HUES64 (cell line): ENCODE measurements around the gene GTF2A1L.
"Not testable (repeated sequence)": the region's sequence is repeated elsewhere in the genome, so short reads cannot be mapped to it uniquely, and the experiment has no call there.

Experiments used
- H3K27ac ChIP-seq: 2 replicates; pipeline ENCODE4 v1.7.0; 2013; ENCODE audit warnings: low read depth, low read length, inconsistent platforms
- H3K27me3 ChIP-seq: 2 replicates; pipeline ENCODE4 v1.6.1; 2013; ENCODE audit warnings: mild to moderate bottlenecking, low read length; ENCODE audit not compliant: insufficient read depth
- H3K36me3 ChIP-seq: 2 replicates; pipeline ENCODE4 v1.6.1; 2013; ENCODE audit warnings: mild to moderate bottlenecking, low read length; ENCODE audit not compliant: insufficient read depth
- H3K4me1 ChIP-seq: 2 replicates; pipeline ENCODE4 v1.6.1; 2013; ENCODE audit warnings: mild to moderate bottlenecking, low read length, moderate library complexity; ENCODE audit not compliant: insufficient read depth
- H3K4me3 ChIP-seq: 2 replicates; pipeline ENCODE4 v1.5.1; 2013; ENCODE audit warnings: mild to moderate bottlenecking, low read length, moderate library complexity
- H3K9ac ChIP-seq: 2 replicates; pipeline ENCODE4 v1.6.1; 2013; ENCODE audit warnings: mild to moderate bottlenecking, low read depth, low read length
- H3K9me3 ChIP-seq: 2 replicates; pipeline ENCODE4 v1.6.1; 2013; ENCODE audit warnings: low read depth, low read length; ENCODE audit not compliant: insufficient read depth
- WGBS: fragments of 150-250, 120-280 bp; methylation state at CpG from one replicate; pipeline ENCODE4 v1.1.7; 2013; ENCODE audit warnings: missing lambda C conversion rate; 5-methylcytosine and 5-hydroxymethylcytosine counted together

The GTF2A1L gene

DNA sequence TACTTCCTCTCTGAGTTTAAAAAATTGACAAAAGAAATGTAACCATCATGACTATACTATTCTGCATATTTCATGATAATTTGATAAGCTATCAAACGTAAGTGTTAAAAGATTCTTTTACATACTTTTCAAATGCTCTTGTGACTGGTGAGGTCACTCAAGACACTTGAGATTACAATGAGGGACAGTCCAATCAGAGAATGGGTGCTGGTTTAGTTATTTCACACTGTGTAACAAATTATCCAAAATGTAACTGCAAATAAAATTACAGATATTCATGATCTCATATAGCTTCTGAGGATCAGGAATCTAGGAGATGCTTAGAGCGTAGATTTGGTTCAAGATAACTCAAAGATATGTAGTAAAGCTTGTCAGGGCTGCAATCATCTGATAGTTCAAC lies 4.4 kb upstream of the GTF2A1L start:
- Histone ChIP-seq H3K9ac (no peak overlapping the region), H3K36me3 (no peaks in the 10 kb centered on the region), H3K9me3 (no peaks in the 10 kb centered on the region; the same call in 1 of the 2 replicates), H3K4me1 (no peaks in the 10 kb centered on the region), H3K27me3 (no peaks in the 10 kb centered on the region), H3K4me3 (no peak overlapping the region), H3K27ac (no peak overlapping the region)
- WGBS = 95% methylated on average over 1 of the region's 2 CpGs

DNA sequence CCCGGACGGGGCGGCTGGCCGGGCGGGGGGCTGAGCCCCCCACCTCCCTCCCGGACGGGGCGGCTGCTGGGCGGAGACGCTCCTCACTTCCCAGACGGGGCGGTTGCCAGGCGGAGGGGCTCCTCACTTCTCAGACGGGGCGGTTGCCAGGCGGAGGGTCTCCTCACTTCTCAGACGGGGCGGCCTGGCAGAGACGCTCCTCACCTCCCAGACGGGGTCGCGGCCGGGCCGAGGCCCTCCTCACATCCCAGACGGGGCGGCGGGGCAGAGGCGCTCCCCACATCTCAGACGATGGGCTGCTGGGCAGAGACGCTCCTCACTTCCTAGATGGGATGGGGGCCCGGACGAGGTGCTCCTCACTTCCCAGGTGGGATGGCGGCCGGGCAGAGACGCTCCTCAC lies 3.1 kb upstream of the GTF2A1L start:
- H3K36me3 ChIP-seq, H3K4me3 ChIP-seq, H3K27ac ChIP-seq, H3K9ac ChIP-seq, H3K27me3 ChIP-seq, H3K4me1 ChIP-seq, H3K9me3 ChIP-seq: not testable (repeated sequence)
- WGBS = 97% methylated on average over 35 of the region's 35 CpGs

DNA sequence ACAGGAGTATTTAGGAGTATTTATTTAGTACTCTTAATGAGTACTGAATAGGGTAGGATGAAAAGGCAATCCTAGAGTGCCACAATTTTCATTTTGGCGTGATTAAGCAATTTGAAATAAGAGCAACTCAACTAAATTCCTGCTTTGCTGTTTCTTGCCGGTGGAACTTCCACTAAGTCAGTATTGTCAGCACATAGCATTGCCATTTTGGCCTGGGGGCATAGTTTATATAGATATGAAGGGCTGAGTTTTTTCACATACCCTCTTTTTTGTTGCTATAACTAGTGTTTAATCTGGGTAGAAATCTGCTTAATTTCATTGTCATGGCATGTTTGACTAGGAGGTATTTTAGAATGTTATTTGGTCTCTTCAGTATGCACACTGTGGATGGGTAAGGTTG lies 1.9 kb downstream of the GTF2A1L start:
- no peak overlapping the region for H3K9ac ChIP-seq
- no peak overlapping the region for H3K27ac ChIP-seq
- no peaks in the 10 kb centered on the region for H3K27me3 ChIP-seq
- H3K4me3 ChIP-seq = no peak overlapping the region
- WGBS = 95% methylated on average over 2 of the region's 2 CpGs
- no peaks in the 10 kb centered on the region for H3K9me3 ChIP-seq
- no peaks in the 10 kb centered on the region for H3K36me3 ChIP-seq
- no peaks in the 10 kb centered on the region for H3K4me1 ChIP-seq

DNA sequence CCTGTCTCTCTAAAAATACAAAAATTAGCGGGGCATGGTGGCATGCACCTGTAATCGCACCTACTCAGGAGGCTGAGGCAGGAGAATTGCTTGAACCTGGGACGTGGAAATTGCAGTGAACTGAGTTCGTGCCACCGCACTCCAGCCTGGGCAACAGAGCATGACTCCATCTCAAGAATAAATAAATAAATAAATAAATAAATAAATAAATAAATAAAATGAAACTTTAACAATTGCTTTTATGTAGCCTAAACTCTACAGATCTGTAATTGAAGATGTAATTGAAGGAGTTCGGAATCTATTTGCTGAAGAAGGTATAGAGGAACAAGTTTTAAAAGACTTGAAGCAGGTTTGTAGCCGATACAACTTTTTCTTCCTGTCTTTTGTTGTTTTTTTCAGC lies 2.9 kb downstream of the GTF2A1L start:
- Histone ChIP-seq H3K27ac (no peak overlapping the region), H3K36me3 (no peaks in the 10 kb centered on the region), H3K9me3 (no peaks in the 10 kb centered on the region), H3K27me3 (no peaks in the 10 kb centered on the region), H3K4me3 (no peak overlapping the region), H3K9ac (no peak overlapping the region), H3K4me1 (no peaks in the 10 kb centered on the region)
- WGBS = over 99% methylated on average over 7 of the region's 7 CpGs

DNA sequence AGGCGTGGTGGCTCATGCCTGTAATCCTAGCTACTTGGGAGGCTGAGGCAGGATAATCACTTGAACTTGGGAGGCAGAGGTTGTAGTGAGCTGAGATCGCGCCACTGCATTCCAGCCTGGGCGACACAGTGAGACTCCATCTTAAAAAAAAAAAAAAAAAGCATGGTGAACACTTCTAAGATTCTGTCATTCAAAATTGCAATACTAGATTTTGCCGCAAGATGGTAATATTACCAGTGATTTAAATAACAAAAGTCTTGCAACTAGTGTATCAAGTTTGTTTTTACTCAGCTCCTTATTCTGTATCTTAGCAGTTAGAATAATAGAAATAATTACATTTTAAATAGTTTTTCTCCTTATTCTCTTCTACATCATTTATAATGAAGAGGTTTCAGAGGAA lies 5.0 kb downstream of the GTF2A1L start:
- 96% methylated on average over 5 of the region's 5 CpGs for WGBS
- not testable (repeated sequence) for H3K9ac ChIP-seq, H3K36me3 ChIP-seq, H3K4me1 ChIP-seq, H3K9me3 ChIP-seq, H3K27me3 ChIP-seq, H3K4me3 ChIP-seq, H3K27ac ChIP-seq

DNA sequence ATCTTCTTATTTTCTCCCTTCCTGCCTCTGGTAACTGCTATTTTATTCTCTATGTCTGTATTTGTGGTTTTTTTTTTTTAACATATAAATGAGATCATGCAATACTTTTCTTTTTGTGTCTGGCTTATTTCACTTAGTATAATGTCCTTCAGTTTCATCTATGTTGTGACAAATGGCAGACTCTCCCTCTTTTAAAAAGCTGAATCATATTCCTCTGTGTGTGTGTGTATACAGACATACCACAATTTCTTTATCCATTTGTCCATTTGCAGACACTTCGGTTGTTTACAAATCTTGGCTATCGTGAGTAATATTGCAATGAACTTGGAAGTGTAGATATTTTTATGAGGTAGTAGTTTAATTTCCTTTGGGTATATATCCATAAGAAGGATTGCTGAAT lies 7.0 kb downstream of the GTF2A1L start:
- Histone ChIP-seq H3K36me3 (no peaks in the 10 kb centered on the region), H3K4me3 (no peak overlapping the region), H3K27ac (no peak overlapping the region), H3K4me1 (no peaks in the 10 kb centered on the region), H3K9ac (no peak overlapping the region), H3K27me3 (no peaks in the 10 kb centered on the region), H3K9me3 (no peaks in the 10 kb centered on the region)
- 88% methylated on average over 2 of the region's 2 CpGs for WGBS

DNA sequence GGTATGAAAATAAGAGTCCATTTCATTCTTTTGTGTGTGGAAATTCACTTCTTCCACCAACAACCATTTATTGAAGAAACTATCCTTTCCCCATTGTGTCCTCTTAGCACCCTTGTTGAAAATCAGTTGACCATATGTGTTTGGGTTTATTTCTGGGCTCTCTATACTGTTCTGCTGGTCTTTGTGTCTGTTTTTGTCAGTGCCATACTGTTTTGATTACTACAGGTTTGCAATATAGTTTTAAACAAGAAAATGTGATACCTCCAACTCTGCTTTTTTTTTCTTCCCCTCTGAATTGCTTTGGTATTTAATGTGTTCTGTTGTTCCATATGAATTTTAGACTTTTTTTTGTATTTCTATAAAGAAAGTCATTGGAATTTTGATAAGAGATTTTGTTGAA lies 8.4 kb downstream of the GTF2A1L start:
- H3K9ac ChIP-seq = no peak overlapping the region
- H3K27ac ChIP-seq = no peak overlapping the region
- no peaks in the 10 kb centered on the region for H3K4me1 ChIP-seq
- H3K9me3 ChIP-seq = no peaks in the 10 kb centered on the region
- H3K27me3 ChIP-seq = no peaks in the 10 kb centered on the region
- H3K4me3 ChIP-seq = no peak overlapping the region
- no peaks in the 10 kb centered on the region for H3K36me3 ChIP-seq

DNA sequence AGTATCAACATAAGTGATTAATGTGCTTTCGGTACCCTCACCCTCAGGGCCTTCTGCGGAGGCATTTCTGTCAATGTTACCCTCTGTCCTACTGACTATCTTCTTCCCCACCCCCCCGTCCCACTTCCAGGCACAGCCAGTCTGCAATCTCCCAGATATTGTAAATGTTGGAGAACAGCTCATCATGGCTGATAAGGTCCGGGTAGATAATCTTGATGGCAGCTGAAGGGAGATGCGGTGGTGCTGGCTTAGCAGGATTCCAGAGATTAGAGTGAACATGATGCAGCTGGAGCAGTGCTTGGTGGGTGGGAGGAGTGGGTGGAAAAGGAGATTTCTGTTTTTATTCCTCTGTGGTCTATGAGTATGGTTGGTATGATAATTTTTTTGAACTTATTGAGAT lies 15.5 kb downstream of the GTF2A1L start:
- no peaks in the 10 kb centered on the region for H3K36me3 ChIP-seq
- H3K27me3 ChIP-seq = no peaks in the 10 kb centered on the region
- no peak overlapping the region for H3K9ac ChIP-seq
- H3K4me3 ChIP-seq = no peak overlapping the region
- H3K4me1 ChIP-seq = no peaks in the 10 kb centered on the region
- WGBS = 86% methylated on average over 5 of the region's 5 CpGs
- H3K27ac ChIP-seq = no peak overlapping the region
- peaks cover 4% of the 10 kb centered on the region; the same call in 1 of the 2 replicates for H3K9me3 ChIP-seq

DNA sequence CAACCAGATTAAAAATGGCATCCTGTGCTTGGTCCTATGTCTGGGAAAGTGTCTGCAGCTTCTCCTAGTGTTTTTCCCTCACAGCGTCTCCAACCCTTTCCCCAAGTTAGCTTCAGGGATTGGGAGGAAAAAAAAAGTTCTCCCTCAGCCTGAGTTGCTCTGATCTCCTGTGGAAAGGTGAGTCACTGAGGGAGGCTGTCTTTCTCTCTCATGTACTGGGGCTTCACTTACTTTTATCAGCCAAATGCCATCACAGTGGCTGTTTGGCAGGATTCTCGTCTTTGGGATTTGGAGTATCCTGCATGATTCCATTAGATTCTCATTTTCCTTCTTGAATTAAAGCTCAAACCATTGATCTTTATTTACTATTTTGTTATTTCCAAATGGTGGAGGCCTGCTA lies 18.1 kb downstream of the GTF2A1L start:
- WGBS = 83% methylated on average over 2 of the region's 2 CpGs
- Histone ChIP-seq H3K9me3 (peaks cover 4% of the 10 kb centered on the region; the same call in 1 of the 2 replicates), H3K36me3 (no peaks in the 10 kb centered on the region), H3K4me3 (no peak overlapping the region), H3K9ac (no peak overlapping the region), H3K27me3 (no peaks in the 10 kb centered on the region), H3K27ac (no peak overlapping the region), H3K4me1 (no peaks in the 10 kb centered on the region)

DNA sequence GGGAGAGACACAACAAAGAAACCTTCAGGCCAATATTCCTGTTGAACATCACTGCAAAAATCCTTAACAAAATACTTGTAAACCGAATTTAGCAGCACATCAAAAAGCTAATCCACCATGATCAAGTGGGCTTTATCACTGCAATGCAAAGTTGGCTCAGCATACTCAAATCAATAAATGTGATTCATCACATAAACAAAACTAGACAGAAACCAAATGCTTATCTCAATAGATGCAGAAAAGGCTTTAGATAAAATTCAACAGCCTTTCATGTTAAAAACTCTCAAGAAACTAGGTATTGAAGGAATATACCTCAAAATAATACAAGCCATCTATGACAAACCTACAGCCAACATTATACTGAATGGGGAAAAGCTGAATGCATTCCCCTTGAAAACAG lies 20.6 kb downstream of the GTF2A1L start:
- peaks cover 4% of the 10 kb centered on the region; the same call in 1 of the 2 replicates for H3K9me3 ChIP-seq
- no peaks in the 10 kb centered on the region for H3K27me3 ChIP-seq
- no peak overlapping the region for H3K9ac ChIP-seq
- no peak overlapping the region for H3K4me3 ChIP-seq
- no peaks in the 10 kb centered on the region for H3K4me1 ChIP-seq
- H3K36me3 ChIP-seq = no peaks in the 10 kb centered on the region
- 87% methylated on average over 1 of the region's 1 CpG for WGBS
- H3K27ac ChIP-seq = no peak overlapping the region

DNA sequence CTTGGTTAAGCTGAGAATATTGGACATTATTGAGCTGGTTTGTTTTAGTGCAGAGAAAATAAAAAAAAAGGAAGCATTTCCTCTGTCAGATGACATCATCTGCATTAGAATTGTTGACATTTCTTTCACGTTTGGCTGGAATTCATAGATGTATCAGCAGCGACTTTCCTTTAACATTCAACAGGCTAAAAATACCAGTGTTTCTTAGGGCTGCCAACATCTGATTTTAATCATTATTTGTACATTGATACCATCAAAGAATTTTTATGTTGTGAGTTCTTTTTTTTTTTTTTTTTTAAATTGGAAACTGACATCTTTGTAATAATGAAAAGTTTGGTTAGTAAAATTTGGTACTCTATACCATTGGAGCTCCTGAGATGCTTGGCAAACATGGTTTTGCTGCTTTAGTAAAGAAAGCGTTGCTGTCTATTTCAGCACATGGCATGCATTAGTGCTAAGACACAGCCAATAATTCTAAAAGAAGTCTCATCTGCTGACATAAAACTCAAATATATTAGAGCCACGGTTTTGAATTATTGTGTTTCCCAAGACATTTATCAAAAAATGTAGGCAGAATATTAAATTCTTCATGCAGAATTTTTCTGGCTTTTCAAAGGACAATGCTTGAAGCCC lies 33.6 kb downstream of the GTF2A1L start:
- no peaks in the 10 kb centered on the region for H3K36me3 ChIP-seq
- no peak overlapping the region for H3K9ac ChIP-seq
- no peaks in the 10 kb centered on the region for H3K4me1 ChIP-seq
- H3K9me3 ChIP-seq = no peaks in the 10 kb centered on the region
- H3K27ac ChIP-seq = no peak overlapping the region
- 69% methylated on average over 4 of the region's 4 CpGs for WGBS
- H3K4me3 ChIP-seq = no peak overlapping the region
- H3K27me3 ChIP-seq = no peaks in the 10 kb centered on the region

DNA sequence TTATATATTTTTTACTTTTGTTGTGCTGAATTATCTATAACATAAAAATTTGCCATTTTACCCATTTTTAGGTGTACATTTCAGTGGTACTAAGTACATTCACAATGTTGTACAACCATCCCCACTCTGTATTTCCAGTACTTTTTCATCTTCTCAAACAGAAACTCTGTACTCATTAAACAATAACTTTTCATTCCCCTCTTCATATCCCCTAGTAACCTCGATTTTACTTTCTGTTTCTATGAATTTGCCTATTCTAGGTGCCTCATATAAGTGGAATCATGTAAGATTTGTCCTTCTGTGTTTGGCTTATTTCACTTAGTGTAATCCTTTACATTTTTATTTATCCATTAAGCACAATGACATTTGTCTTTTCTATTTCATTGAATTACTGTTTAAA lies 51.3 kb downstream of the GTF2A1L start:
- H3K27me3 ChIP-seq = no peaks in the 10 kb centered on the region
- no peak overlapping the region for H3K9ac ChIP-seq
- no peaks in the 10 kb centered on the region for H3K4me1 ChIP-seq
- 88% methylated on average over 1 of the region's 1 CpG for WGBS
- H3K27ac ChIP-seq = no peak overlapping the region
- no peaks in the 10 kb centered on the region for H3K36me3 ChIP-seq
- no peaks in the 10 kb centered on the region for H3K9me3 ChIP-seq
- H3K4me3 ChIP-seq = no peak overlapping the region
